Stimulated activated CD8-positive, alpha-beta memory T cell treated with anti-CD3 and anti-CD28 coated beads, Interleukin-7, amount 100 ng/mL, for 1 hour (primary cell): Measurements from ENCODE around the gene PSMB9.
"Not testable (repeated sequence)": the region's sequence is repeated elsewhere in the genome, so short reads cannot be mapped to it uniquely, and the experiment has no call there.

Experiments
- DNase-seq, 2 donors: peaks; one replicate each; pipeline ENCODE4 v3.0.0-alpha.2; 2020; ENCODE audit warnings: low read depth in 2 of 2

PSMB9 gene

DNA sequence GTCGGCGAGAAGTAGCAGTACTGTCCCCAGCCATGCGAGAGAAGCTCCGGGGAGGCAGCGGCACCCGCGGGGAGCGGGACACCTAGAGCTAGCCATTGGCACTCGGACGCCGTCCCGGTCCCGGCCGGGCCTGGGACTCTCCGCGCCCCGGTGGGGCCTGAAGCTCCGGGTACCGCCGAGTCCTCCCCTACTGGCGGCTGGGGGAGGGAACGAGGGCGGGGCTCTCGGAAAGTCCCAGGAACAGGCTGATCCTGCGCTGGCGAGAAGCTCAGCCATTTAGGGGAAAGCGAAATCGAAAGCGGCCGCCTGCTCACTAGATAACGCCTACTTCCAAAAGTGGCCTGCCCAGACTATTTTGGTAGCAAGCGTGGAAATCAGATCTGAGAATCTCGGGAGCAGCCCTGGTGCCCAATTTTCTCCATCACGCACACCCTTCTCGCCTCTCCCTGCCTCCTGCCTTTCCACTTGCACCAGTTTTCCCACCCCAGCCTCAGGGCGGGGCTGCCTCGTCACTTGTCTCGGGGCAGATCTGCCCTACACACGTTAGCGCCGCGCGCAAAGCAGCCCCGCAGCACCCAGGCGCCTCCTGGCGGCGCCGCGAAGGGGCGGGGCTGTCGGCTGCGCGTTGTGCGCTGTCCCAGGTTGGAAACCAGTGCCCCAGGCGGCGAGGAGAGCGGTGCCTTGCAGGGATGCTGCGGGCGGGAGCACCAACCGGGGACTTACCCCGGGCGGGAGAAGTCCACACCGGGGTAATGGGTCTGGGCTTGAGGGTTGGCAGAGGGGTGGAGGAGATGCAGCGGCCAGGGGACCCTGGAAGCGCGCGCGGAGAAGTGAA, at the start of gene PSMB9, which contains the start of gene TAP1:
Gene PSMB9, plus strand, starts transcription at position 652 of the 835 bp plus-strand sequence. Its CDS starts 38 bp downstream, at position 690.
Gene TAP1, minus strand, starts transcription at position 164 of the 835 bp plus-strand sequence. Its CDS starts 68 bp downstream, at position 96.
- peak; percentile 88 to 92 for DNase-seq

DNA sequence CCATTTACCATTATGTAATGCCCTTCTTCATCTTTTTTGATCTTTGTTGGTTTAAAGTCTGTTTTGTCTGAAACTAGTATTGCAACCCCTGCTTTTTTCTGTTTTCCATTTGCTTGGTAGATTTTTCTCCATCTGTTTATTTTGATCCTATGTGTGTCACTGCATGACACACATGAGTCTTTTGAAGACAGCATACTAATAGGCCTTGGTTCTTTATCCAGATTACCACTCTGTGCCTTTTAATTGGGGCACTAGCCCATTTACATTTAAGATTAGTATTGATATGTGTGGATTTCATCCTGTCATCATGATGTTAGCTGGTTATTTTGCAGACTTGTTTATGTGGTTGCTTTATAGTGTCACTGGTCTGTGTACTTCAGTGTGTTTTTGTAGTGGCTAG, 48.6 kb upstream of the PSMB9 start:
- DNase-seq = not testable (repeated sequence)

DNA sequence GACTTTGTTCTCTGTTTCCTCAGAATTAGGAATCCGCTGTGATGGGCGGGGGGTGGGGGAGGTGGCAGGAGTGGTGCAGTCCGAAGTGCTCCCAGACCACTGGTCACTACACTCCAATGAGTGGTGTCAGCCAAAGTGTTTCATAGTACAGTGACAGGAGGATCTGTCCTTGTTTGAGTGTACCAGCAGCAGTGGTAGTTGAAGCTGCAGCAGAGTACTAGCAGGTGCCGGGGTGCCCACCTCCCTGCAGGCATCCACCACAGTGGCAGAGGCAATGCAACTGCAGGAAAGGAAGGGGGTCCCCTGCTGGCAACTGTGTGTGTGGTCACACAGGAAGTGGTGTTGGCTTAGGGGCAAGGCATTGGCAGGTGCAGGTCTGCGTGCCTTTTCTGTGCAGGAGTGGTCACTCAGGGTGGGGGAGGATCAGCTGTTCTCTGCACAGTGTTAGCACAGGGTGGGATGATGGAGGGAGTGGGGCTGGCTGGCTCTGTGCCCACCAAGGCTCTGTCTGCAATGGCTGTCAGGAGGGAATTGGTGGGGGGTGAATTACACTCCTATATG, 46.9 kb upstream of the PSMB9 start:
- no peak for DNase-seq

DNA sequence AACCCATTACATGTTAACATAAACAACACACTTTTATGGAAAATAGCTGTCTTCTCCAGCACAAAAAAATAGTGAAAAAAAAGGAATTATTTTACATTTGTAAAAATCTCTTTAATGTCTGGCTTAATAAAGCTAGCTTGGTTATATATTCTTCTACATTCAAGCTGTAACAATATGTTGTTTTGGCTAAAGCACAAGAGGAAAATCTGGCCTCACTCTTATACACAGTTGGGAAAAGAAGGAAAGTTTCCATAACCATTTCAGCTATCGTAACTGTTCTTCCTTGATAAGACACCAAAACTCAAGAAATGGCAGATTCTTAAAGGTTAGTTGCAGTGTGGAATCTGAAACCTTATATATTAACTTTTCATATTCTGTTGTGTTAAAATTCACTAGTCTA, 44.8 kb upstream of the PSMB9 start:
- no peak for DNase-seq

DNA sequence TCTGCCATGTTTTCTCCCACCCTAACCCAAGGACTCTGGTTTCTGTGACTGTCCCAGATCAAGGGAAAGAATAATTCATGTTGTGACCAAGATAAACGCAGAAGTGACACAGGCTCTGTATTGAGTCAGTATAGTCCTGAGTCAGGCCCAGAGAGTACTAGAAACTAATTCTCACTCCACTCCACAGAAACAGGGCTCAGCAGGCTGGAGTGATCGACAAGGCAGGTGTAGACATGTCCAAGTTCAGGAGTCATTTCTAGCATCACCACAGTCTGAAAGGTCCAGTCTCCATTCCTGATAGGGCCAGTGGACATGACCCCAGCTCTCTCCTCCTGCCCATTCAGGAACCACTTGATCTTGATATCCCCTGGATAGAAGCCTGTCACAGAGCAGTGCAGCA, 39.8 kb upstream of the PSMB9 start:
- DNase-seq = no peak

DNA sequence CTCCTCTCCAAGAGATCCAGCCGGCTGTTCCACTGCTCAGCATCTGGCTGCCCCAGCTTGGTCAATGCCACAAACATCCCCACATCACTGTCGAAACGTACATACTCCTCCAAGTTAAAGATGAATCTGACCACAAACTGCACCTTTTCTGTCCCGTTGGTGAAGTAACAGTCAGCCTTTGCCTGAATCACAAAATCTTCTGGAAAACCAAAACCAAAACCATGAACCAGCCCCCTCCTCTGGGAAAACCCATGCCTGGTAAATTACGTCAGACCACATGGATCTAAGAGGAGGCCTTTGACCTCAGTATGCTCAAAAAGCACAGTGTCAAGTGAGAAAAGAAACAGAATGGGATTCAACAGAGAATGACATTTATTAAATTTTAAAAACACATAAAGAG, 38.9 kb upstream of the PSMB9 start:
- DNase-seq = no peak

DNA sequence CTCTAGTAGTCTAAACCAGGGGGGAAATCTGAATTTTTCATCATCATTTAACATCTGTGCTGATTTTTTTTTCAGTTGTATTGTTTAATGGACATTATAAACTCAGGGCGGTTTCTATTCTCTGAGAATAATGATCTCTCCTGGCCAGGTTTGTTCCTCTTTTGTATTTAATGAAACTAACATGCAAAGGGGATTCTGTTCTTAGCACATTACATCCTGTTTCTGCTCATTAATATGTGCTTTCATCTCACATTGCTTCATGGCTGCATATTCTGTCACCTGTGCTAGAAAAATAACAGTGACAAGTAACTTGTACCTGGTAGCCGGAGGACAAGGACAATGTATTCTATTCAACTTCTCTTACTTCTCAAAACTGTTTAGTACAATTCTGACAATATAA, 38.0 kb upstream of the PSMB9 start:
- no peak for DNase-seq

DNA sequence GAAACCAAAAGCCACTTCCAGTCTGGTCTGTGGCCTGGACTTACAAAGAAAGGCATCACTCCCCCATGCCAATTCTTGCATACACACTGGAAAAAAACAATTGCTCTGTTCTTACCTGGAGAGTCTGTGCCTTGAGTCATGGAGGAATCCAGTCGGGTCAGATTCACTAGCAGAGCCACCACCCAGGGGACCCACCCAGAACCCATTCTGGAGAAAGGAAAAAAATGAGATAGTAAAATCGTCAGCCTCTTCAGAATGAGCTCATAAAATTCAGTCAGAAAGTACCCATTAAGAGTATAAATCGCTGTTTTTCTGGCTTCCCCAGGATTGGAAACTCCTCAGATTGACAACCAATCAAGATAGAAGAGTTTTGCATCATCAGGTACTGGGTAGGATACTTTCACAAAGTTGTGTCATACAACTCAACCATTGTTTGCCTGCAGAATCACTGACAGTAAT, 37.2 kb upstream of the PSMB9 start, which contains the start of gene HLA-DOB:
Gene HLA-DOB, minus strand, starts transcription at position 257 of the 459 bp plus-strand sequence. Its CDS starts 51 bp downstream, at position 206.
- DNase-seq = no peak

DNA sequence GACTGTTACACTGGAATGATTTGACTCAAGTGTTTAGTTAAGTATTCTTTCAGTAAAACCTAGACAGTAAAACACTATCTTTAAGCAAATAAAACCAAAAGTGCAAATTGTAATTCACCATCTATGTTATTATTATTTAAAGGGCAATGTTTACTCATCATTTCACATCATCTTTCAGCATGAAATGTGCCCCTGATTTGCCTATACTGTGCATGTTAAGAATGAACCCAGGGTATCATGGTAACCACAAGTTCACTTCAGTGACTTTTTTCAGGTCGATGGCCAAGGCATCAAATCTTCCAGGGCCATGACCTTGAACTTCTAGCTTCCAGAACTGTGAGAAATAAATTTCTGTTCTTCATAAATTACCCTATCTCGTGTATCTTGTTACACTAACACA, 35.1 kb upstream of the PSMB9 start:
- no peak for DNase-seq

DNA sequence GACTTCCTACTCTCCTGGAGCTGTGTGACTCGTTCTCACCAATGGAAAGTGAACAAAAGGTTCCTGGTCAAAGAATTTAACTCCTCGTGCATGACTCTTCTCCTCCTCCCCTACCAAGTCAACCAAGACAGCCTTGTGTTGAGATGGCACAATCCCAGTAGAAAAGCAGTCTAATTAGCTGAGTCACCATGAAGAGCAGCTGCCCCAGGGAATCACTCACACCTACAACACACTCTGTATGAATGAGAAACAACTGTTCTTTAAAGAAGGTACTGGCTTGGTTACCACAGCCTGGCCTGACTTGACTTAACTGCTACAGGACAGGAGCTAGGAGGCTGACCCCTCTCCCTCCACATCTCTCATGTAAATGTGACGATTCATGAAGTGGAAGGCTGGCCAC, 34.3 kb upstream of the PSMB9 start:
- DNase-seq = no peak

DNA sequence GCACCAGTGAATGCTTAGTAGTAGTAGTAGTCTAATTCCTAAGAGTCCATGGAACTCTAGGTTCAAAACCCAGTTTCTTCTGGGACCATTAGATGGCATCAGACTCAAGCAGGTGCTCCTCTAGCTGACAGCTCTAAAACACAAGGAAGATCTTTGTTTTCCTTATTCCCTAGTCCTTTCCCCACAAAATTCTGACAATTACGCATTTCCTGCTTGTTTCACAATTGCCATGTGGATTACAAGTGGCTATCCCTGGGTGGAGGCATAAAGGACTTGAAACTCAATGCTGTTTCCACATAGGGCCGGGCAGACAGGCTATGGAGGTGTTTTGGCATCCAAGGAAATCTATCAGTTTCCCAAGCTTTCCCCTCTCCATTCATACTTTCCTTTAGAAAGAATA, 28.0 kb upstream of the PSMB9 start:
- no peak for DNase-seq

DNA sequence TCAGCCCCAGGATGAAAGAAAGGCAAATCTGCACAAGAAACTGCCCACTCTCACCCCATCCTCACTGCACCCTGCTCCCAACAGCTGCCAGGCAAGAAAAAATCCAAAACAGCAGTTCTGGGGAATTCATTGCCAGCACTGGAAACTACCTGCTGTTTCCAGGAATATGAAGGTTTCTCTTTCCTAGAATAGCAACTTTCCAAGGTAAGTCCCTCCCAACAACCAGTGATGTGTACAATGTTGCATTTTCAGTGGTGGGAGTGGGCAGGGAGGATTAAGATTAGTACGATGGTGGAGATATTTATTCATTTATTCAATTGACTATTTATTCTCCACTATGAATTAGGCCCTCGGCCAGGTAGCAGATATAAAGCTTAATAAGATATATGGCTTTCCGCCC, 27.0 kb upstream of the PSMB9 start:
- DNase-seq = no peak

DNA sequence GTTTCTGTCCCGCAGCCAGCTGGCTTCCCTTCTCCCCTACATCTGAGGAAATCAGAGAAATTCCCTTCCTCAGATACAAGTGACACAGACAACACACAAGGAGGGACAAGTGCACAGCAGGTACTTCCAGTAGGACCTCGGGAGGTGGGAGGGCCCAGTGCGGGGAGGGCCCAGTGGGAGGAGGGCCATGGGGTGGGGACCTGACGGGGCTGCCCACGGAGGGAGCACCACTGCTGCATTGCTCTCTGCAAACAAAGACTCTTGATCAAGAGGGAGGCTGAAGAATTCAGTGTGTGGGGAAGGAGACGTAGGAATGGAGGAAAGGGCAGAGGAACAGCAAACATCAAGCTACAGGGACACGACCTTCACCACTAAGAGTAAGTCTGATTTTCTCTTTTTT, 24.5 kb upstream of the PSMB9 start:
- no peak for DNase-seq

DNA sequence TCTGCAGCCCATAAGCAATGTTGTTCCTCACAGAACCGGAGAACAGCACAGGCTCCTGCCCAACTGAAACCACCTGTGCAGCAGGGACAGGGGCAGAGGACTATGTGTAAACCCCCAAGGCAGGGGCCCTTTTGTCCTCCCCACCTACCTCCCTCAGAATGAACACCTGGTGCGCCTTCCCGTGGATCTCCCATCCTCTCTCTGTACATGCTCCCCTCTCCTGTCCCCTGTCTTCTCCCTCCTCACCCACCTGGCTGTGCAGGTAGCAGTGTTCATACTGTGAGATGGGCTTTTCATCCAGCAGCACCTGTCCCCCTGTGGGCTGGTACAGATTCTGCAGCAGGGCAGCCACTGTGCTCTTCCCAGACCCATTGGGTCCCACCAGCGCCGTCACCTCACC, 24.0 kb upstream of the PSMB9 start:
- no peak for DNase-seq

DNA sequence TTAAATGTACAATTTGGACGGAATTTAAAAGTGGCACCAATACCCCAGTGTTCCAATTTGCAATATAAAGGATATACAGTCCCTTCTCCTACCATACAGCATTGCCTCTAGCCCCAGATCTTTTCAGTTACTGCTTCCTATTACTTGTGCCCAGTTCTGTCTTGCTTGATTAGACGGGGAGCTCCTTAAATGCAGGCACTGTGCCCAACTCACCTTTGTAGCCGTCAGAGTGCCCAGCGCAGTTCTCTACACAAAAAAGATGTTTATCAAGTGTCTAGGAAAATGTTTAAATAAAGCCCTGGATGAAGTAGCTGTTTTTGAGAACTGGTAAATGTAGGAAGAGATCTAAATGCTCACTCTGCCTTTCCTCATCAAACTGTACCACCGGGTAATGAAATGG, 23.1 kb upstream of the PSMB9 start:
- no peak for DNase-seq

DNA sequence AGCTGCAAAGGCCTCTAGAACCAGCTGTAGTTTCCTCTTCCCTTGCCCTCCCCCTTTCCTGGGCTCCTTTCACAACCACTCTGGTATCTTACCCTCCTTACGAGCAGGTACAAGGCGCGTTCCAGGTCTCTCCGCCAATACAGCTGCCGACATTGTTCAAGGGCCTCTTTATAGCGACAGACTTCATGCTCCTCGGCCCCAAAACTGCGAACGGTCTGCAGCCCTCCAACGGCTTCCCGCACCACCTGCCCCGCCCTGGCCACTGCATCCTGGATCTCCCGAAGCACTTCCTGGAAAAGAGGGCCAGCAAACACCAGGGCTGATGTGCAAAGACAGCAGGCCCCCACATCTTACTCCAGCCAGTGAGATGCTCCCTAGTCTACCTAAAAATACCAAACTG, 21.5 kb upstream of the PSMB9 start:
- DNase-seq = no peak

DNA sequence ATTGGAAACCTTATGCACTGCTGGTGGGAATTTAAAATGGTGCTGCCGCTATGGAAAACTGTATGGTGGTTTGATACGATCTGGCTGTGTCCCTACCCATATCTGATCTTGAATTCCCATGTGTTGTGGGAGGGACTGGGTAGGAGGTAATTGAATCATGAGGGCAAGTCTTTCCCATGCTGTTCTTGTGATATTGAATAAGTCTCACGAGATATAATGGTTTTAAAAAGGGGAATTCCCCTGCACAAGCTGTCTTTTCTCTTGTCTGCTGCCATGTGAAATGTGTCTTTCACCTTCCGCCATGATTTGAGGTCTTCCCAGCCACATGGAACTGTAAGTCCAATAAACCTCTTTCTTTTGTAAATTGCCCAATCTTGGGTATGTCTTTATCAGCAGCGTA, 20.3 kb upstream of the PSMB9 start:
- DNase-seq = no peak

DNA sequence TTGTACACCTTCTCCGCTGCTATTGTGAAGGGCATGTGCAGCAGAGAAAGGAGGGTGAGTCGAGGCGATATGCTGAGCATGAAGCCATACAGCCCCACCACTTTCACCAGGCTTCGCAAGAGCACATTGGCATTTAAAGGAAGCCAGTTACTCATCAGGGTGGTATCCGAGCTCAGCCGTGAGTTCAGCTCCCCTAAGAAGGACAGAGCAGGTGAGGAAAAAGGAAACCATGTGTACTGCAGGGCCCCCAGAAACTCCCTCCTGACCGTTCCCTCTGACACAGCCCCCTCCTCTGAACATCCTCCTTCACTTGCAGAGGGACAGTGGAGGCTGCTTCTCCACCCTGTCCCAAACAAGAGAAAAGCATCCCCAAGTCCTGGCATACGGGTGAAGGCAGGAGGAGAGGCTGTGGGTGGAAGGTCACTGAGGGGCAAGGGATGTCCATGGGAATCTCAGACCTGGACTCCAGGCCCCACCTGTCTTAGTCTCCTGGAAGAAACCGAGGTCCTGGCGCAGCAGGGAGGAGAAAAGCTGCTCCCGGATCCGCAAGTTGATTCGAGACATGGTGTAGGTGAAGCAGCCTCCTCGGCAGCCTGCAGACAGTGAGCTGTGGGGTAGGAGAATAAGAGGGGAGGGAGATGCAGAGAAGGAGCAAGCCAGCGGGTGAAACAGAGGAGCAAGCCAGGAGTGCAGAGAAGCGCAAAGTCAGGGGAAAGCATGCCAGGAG, 18.7 kb upstream of the PSMB9 start:
- DNase-seq = no peak

DNA sequence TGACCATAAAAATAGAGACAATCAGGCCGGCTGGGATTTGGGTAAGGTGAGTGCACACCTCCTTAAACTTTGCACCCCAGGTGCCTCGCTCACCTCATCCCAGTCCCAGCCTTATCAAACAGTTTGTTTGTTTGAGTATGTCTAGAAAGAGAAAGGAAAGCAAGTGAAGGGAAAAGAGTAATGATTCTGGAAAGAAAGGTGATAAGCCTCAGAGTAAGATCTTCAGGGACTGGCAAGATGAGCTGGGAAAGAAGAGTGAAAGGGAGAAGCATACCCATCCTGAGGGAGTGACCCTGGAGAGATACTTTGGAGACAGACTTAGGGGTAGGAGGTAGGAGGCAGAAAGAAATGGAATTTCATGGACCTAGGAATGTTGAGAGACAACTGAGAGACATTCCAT, 17.1 kb upstream of the PSMB9 start:
- DNase-seq = no peak

DNA sequence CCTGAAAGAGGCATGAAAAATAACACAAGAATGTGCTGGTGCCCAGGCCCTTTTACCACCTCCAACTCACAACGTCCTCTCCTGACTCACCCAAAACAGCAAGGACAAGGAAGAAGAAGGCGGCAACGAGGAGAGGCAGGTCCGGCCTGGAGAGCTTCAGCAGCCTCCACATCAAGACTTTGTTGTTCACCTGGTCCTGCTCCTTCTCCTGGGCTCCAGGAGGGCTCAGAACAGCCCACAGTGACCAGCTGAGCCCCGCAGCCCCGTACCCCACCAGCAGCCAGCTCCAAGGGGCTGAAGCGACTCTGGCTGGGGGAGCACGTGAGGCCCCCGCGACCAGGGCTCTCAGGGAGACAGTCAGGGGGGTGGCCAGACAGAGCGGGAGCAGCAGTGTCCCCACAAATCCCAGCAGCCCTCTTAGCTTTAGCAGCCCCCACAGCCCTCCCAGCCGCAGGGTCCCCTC, 16.3 kb upstream of the PSMB9 start:
- no peak for DNase-seq

DNA sequence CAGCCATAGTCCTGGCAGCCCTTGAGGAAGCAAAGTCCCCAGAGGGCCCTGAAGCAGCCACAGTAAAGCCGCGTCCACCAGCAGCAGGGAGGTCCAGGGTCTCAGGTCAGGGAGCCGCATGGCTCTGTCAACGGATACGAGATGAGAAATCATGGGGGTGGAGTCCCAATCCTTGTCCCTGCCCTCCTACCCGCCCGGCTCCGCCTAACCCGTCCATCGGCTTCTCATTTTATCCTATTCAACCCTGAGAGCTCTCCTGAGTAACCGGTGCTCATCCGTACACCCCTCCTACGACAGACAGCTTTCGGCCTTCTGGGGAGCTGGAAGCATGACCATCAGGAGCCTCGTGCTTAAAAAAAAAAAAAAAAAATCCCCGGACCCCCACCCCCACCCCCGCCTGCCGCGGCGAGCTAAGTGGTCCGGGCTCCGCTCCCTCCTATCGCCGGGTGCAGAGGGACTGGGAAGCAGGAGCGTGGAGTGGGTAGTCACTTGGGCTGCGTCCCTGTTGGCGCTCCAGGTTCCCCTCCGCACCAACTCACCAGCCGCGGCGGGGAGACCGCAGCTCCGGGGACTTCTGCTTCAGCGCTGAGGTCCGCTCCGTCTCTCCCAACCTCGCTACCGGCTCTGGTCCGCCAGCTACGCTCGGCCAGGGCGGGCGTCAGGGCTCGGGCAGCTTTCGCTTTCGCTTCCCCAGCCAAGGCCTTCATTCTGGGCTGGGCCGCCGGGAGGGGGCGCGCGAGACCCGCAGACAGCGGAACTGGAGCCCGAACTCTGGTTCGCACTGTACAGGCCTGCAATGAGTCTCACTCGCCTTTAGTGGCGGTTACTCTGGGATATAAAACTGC, 15.7 kb upstream of the PSMB9 start, which contains the start of gene TAP2:
Gene TAP2, minus strand, starts transcription at position 626 of the 845 bp plus-strand sequence. Its CDS starts 506 bp downstream, at position 120.
- peak; percentile 95 to 98 for DNase-seq
